Subcutaneous abdominal adipose tissue (tissue), 5 donors: ENCODE data around the gene SNTA1.
"Not testable (repeated sequence)": the region's sequence is repeated elsewhere in the genome, so short reads cannot be mapped to it uniquely, and the experiment has no call there.

Experiments used
- H3K27ac ChIP-seq: one replicate; pipeline ENCODE4 v1.7.0; 2013; ENCODE audit warnings: low read depth, mild to moderate bottlenecking, inconsistent platforms, low read length, moderate library complexity
- H3K27me3 ChIP-seq, 5 donors: one replicate each; pipeline ENCODE4 v1.7.0; 2013; ENCODE audit warnings: low read length in 5 of 5, inconsistent platforms in 1 of 5; ENCODE audit not compliant: control insufficient read depth in 5 of 5, insufficient read depth in 4 of 5
- H3K36me3 ChIP-seq, 5 donors: one replicate each; pipeline ENCODE4 v1.7.0; 2013; ENCODE audit warnings: low read length in 5 of 5; ENCODE audit not compliant: control insufficient read depth in 5 of 5, insufficient read depth in 5 of 5
- H3K4me1 ChIP-seq, 5 donors: one replicate each; pipeline ENCODE4 v1.7.0; 2013; ENCODE audit warnings: low read length in 5 of 5, mild to moderate bottlenecking in 3 of 5, moderate library complexity in 1 of 5; ENCODE audit not compliant: control insufficient read depth in 5 of 5, insufficient read depth in 5 of 5
- H3K4me3 ChIP-seq, 5 donors: one replicate each; pipeline ENCODE4 v1.7.0; 2013; ENCODE audit warnings: low read length in 5 of 5, low read depth in 1 of 5
- H3K9ac ChIP-seq, 5 donors: one replicate each; pipeline ENCODE4 v1.7.0; 2013; ENCODE audit warnings: low read length in 5 of 5, mild to moderate bottlenecking in 4 of 5, moderate library complexity in 3 of 5
- H3K9me3 ChIP-seq, 5 donors: one replicate each; pipeline ENCODE4 v1.7.0; 2013; ENCODE audit warnings: low read length in 5 of 5; ENCODE audit not compliant: control insufficient read depth in 5 of 5
- donor health status: healthy.
- donor health status: healthy.
- donor health status: healthy.
- donor health status: healthy.
- donor health status: healthy.

Gene SNTA1

GRCh38 chr20:33443512-33444239 lies at the start of gene SNTA1:
SNTA1 (minus strand) TSS chr20:33443763; CDS start chr20:33443620, 143 bp downstream.
- Histone ChIP-seq H3K4me3 (peak within 1 kb of the TSS; percentile 80 to 92 (median 87)), H3K9me3 (peaks cover 0 to 4% (median 0%) of the 10 kb centered on the region in 5 donors), H3K4me1 (peaks cover 2 to 45% (median 33%) of the 10 kb centered on the region in 5 donors), H3K9ac (peak within 1 kb of the TSS in 4 of 5 donors; percentile 58 to 77 (median 76)), H3K36me3 (no peaks in the 10 kb centered on the region), H3K27me3 (no peaks in the 10 kb centered on the region), H3K27ac (no peak within 1 kb of the TSS)

GRCh38 chr20:33490934-33491656 lies 47.5 kb upstream of the SNTA1 start:
- Histone ChIP-seq H3K9ac (peak overlapping the region; percentile 73 to 96 (median 94)), H3K4me1 (peaks cover 0 to 22% (median 12%) of the 10 kb centered on the region in 5 donors), H3K27ac (peak overlapping the region; percentile 67)

GRCh38 chr20:33490023-33490933 lies 46.7 kb upstream of the SNTA1 start, which contains the start of gene CBFA2T2:
CBFA2T2 (plus strand) TSS chr20:33490096; CDS start chr20:33490268, 172 bp downstream.
- Histone ChIP-seq H3K9ac (peak within 1 kb of the TSS; percentile 77 to 96 (median 94)), H3K36me3 (no peaks in the 10 kb centered on the region), H3K27ac (peak within 1 kb of the TSS; percentile 84), H3K9me3 (no peaks in the 10 kb centered on the region), H3K4me1 (peaks cover 0 to 22% (median 12%) of the 10 kb centered on the region in 5 donors), H3K4me3 (peak within 1 kb of the TSS; percentile 75 to 94 (median 84)), H3K27me3 (no peaks in the 10 kb centered on the region)

More at GRCh38 chr20:33490934-33491656, 47.5 kb upstream of the SNTA1 start:
- H3K36me3 ChIP-seq: no peaks in the 10 kb centered on the region
- H3K27me3 ChIP-seq: no peaks in the 10 kb centered on the region
- H3K4me3 ChIP-seq: peak overlapping the region; percentile 75 to 94 (median 84)
- no peaks in the 10 kb centered on the region for H3K9me3 ChIP-seq

GRCh38 chr20:33489495-33490022 lies 46.0 kb upstream of the SNTA1 start:
- no peaks in the 10 kb centered on the region for H3K36me3 ChIP-seq
- H3K27ac ChIP-seq: peak overlapping the region; percentile 84
- H3K9ac ChIP-seq: peak overlapping the region; percentile 69 to 89 (median 86)
- no peaks in the 10 kb centered on the region for H3K27me3 ChIP-seq
- peak overlapping the region; percentile 68 to 76 (median 72) for H3K4me3 ChIP-seq
- no peaks in the 10 kb centered on the region for H3K9me3 ChIP-seq
- peaks cover 0 to 22% (median 12%) of the 10 kb centered on the region in 5 donors for H3K4me1 ChIP-seq

GRCh38 chr20:33488661-33489494 lies 45.3 kb upstream of the SNTA1 start:
- peak overlapping the region in 4 of 5 donors; percentile 68 to 74 (median 71) for H3K4me3 ChIP-seq
- H3K36me3 ChIP-seq, H3K27me3 ChIP-seq, H3K9me3 ChIP-seq: not testable (repeated sequence)
- peaks cover 0 to 22% (median 12%) of the 10 kb centered on the region in 5 donors for H3K4me1 ChIP-seq
- H3K27ac ChIP-seq: peak overlapping the region; percentile 84
- peak overlapping the region in 2 of 5 donors; percentile 86 to 89 for H3K9ac ChIP-seq

GRCh38 chr20:33488201-33488600 lies 44.6 kb upstream of the SNTA1 start:
- H3K4me1 ChIP-seq: peaks cover 0 to 22% (median 12%) of the 10 kb centered on the region in 5 donors
- H3K9ac ChIP-seq: no peak overlapping the region
- no peaks in the 10 kb centered on the region for H3K9me3 ChIP-seq
- no peaks in the 10 kb centered on the region for H3K27me3 ChIP-seq
- H3K36me3 ChIP-seq: no peaks in the 10 kb centered on the region
- no peak overlapping the region for H3K27ac ChIP-seq
- H3K4me3 ChIP-seq: no peak overlapping the region

GRCh38 chr20:33483186-33483585 lies 39.6 kb upstream of the SNTA1 start:
- H3K4me1 ChIP-seq, H3K9ac ChIP-seq, H3K9me3 ChIP-seq, H3K27me3 ChIP-seq, H3K4me3 ChIP-seq, H3K27ac ChIP-seq, H3K36me3 ChIP-seq: not testable (repeated sequence)

- Histone ChIP-seq H3K27ac (no peak overlapping the region), H3K27me3 (no peaks in the 10 kb centered on the region), H3K36me3 (no peaks in the 10 kb centered on the region), H3K9me3 (no peaks in the 10 kb centered on the region), H3K9ac (no peak overlapping the region), H3K4me3 (no peak overlapping the region), H3K4me1 (no peaks in the 10 kb centered on the region)
These were observed 39.0 kb upstream of the SNTA1 start for GRCh38 chr20:33482581-33482980.
